Nephron progenitor cell (in vitro differentiated cells): ENCODE data around the gene IRS1.

Source experiments
- DNase-seq: peaks from one replicate; pipeline ENCODE4 v3.0.0; 2021
- H3K27ac Mint-ChIP-seq: 2 replicates; pipeline ENCODE4 v1.8.0; 2021; ENCODE audit warnings: mild to moderate bottlenecking, moderate library complexity, mixed read lengths
- H3K27me3 Mint-ChIP-seq: 2 replicates; pipeline ENCODE4 v1.8.0; 2021; ENCODE audit warnings: mild to moderate bottlenecking, low read depth, mixed read lengths; ENCODE audit not compliant: poor library complexity
- H3K36me3 Mint-ChIP-seq: 2 replicates; pipeline ENCODE4 v1.8.0; 2021; ENCODE audit warnings: low read depth, mixed read lengths
- H3K4me1 Mint-ChIP-seq: 2 replicates; pipeline ENCODE4 v1.8.0; 2021; ENCODE audit warnings: mixed read lengths
- H3K4me3 Mint-ChIP-seq: 2 replicates; pipeline ENCODE4 v1.8.0; 2021; ENCODE audit warnings: mild to moderate bottlenecking, moderate library complexity, mixed read lengths
- H3K9me3 Mint-ChIP-seq: 2 replicates; pipeline ENCODE4 v1.8.0; 2021; ENCODE audit warnings: mild to moderate bottlenecking, moderate library complexity, mixed read lengths
- TF ChIP-seq, protein P1 (sequence below): fragments of 200-600 bp; sonication (generic); IDR thresholded peaks from 2 replicates; pipeline ENCODE4 v1.5.0; 2021; ENCODE audit warnings: antibody characterized with exemption

Gene IRS1

DNA sequence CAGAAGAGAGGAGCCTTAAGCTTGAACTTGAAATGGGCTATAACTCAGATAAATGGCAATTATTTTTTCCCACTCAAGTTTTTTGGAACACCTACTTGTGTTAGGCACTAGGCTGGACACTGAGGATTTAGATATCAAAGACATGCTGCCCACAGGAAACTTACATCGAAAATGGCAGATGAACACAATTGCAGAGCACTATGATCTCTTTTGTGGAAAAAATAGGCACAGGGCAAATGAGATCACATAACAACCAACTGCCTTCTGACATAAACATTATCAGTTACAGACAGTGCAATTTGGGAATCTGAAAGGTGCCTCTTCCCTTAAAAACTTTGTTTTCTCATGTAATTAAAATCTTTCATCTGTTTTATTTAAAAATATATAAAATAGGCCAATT is 3.8 kb upstream of the IRS1 start:
- peaks cover 18% of the 10 kb centered on the region for H3K4me1 Mint-ChIP-seq
- TF ChIP-seq, protein P1, sequence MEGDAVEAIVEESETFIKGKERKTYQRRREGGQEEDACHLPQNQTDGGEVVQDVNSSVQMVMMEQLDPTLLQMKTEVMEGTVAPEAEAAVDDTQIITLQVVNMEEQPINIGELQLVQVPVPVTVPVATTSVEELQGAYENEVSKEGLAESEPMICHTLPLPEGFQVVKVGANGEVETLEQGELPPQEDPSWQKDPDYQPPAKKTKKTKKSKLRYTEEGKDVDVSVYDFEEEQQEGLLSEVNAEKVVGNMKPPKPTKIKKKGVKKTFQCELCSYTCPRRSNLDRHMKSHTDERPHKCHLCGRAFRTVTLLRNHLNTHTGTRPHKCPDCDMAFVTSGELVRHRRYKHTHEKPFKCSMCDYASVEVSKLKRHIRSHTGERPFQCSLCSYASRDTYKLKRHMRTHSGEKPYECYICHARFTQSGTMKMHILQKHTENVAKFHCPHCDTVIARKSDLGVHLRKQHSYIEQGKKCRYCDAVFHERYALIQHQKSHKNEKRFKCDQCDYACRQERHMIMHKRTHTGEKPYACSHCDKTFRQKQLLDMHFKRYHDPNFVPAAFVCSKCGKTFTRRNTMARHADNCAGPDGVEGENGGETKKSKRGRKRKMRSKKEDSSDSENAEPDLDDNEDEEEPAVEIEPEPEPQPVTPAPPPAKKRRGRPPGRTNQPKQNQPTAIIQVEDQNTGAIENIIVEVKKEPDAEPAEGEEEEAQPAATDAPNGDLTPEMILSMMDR, result no peak
- H3K27ac Mint-ChIP-seq, result no peak overlapping the region
- H3K9me3 Mint-ChIP-seq, result no peaks in the 10 kb centered on the region
- no peak overlapping the region for H3K4me3 Mint-ChIP-seq
- H3K36me3 Mint-ChIP-seq, result no peaks in the 10 kb centered on the region
- no peak for DNase-seq
- H3K27me3 Mint-ChIP-seq, result peaks cover 17% of the 10 kb centered on the region

DNA sequence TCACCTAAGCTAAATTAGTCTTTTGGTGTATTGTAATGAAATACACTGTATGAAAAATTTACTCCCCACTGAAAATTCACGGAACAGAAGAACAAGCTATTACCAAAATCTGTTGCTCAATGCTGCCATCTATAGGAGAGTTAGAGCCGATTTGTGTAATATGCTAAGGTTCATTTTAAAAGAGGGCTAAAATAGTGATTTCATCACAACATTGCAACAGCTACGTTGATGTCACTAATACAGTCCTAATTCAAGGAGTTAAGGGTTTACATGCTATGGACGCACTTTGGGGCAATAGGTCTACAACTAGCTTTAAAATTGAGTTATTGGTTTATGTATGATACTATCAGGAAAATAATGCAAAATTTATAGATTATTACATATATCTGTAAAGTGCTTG is 3.0 kb upstream of the IRS1 start:
- Mint-ChIP-seq H3K9me3 (no peaks in the 10 kb centered on the region), H3K4me3 (peak overlapping the region; percentile 7), H3K36me3 (peaks cover 5% of the 10 kb centered on the region), H3K27ac (no peak overlapping the region), H3K27me3 (peaks cover 12% of the 10 kb centered on the region), H3K4me1 (peaks cover 18% of the 10 kb centered on the region)
- TF ChIP-seq, protein P1, result peak; percentile 79
- DNase-seq, result peak; percentile 10

DNA sequence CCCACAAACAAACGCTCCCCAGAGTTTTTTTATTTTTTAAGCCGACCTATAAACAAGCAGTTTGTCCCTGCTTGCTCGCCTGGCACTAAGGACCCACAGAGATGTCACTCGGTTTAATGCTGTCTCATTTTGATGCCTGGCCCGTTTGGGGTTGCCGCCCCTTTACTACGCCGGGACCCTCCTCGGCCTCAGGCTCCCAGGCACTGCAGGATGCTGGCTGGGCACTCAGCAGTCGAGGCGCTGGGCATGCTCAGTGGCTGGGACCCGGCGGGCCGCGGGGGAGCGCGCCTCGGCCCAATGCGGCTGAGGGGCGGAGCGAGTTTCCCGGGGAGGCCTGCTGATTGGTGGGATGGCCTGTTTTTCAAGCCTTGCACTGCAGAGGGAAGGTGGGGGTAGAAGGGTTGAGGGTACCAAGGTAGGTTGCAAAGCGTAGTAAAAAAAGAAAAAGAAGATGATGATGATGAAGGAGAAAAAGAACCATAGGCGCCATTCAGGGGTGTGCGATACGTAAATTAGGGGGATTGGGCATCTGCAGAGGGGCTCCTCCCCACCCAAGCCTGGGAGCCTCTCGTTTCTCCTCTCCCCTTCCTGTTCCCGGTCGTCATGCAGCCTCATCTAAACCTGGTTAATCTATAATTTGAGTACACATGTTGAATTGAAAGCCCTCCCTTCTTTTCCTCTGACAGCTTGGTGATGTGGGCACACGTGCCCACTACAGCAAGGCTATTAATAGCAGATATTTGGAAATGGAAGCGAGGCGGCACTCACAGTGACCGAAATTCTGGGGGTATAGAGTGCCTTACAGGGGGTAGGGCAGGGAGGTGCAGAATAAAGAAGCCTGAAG is 1.5 kb upstream of the IRS1 start:
- Mint-ChIP-seq H3K4me3 (peak overlapping the region; percentile 95), H3K27me3 (peaks cover 8% of the 10 kb centered on the region), H3K4me1 (peaks cover 22% of the 10 kb centered on the region), H3K27ac (no peak overlapping the region), H3K9me3 (peaks cover 8% of the 10 kb centered on the region), H3K36me3 (peaks cover 20% of the 10 kb centered on the region)
- DNase-seq, result peak; percentile 91
- TF ChIP-seq, protein P1, result no peak

DNA sequence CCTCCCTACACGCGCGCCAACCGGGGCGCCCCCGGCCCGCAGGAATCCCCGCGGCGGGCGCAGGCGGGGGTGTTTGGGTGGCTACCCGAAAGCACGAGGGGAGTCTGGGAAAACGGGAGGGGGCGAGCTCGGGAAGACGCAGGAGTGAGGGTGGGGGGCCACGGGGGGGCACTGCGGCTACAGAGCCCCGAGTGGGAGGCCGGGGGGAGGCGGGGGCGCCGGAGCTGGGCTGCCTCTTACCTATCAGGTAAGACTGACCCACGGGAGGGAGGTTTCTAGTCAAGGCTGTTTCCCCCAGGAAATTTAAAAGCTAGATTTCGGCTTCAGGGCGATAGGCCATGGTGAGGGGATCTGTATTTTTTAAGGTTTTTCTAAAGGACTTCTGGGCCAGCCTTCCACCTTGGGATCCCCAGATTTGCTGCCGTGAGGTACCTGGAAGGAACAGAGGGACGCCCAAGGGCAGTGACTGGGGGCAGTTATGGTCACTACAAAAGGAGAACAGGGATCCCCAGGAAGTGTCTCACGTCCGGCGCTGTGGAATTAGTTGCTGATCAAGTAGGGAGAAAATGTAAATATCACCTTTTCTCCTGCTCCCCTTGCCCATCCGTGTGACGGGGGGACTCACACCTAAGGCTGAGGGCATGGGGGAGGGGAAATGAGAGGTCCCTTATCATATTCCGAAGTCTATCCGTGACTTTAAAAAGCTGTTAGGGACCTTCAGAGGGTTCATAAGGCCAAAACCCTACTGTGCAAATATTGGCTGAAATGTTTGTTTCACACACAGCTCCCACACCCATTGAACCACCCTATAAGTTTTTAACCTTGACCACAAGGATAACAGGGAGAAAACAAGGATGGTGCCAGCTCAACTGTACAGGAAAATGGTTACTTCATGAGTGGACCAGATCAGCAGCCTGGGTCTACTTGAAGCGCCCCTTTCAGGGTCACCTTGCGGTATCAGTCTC is 638 bp upstream of the IRS1 start:
- H3K4me1 Mint-ChIP-seq, result peaks cover 23% of the 10 kb centered on the region
- TF ChIP-seq, protein P1, result no peak
- peak overlapping the region; percentile 66 for H3K27ac Mint-ChIP-seq
- peak; percentile 12 for DNase-seq
- H3K36me3 Mint-ChIP-seq, result peaks cover 23% of the 10 kb centered on the region
- peaks cover 10% of the 10 kb centered on the region for H3K9me3 Mint-ChIP-seq
- peak overlapping the region; percentile 95 for H3K4me3 Mint-ChIP-seq
- peaks cover 8% of the 10 kb centered on the region for H3K27me3 Mint-ChIP-seq

DNA sequence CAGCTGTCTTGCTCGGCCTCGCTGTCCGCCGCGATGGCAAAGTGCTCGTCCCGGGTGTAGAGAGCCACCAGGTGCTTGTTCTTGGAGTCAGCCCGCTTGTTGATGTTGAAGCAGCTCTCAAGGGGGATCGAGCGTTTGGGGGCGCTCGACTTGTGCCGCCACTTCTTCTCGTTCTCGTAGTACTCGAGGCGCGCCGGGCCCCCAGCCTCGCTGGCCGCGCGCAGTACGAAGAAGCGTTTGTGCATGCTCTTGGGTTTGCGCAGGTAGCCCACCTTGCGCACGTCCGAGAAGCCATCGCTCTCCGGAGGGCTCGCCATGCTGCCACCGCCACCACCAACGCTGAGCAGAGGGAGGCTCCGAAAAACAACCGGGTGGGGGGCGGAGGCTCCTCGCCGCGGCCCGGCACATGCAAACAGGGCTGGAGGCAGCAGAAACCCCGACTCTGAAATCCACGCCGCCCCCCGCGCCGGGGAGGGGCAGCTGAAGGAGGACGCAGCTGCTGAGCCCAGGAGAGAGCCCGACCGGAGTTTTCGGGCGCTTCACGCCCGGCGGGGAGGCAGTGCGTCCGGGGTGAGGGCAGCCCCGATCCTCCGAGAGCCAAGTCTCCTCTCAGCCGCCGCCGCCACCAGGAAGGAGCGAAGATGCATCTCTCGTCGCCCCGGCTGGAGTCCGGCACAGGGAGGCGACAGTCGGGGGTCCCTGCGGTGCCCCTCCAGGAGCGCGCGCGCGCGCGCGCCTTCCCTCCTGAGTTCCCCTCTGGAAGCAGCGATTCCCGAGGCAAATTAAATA is 1.0 kb downstream of the IRS1 start:
- peak; percentile 67 for DNase-seq
- peaks cover 29% of the 10 kb centered on the region for H3K36me3 Mint-ChIP-seq
- no peak overlapping the region for H3K27ac Mint-ChIP-seq
- TF ChIP-seq, protein P1, result no peak
- peaks cover 10% of the 10 kb centered on the region for H3K9me3 Mint-ChIP-seq
- peaks cover 8% of the 10 kb centered on the region for H3K27me3 Mint-ChIP-seq
- H3K4me1 Mint-ChIP-seq, result peaks cover 36% of the 10 kb centered on the region
- H3K4me3 Mint-ChIP-seq, result peak overlapping the region; percentile 84
